ENCODE results near the gene GPX2. TPM values are rescaled to one million over a fixed set of nuclear protein-coding genes. Genes with fewer than 3 reads are reported as not detected.

GPX2 gene
- total and polyA plus RNA-seq, 2 of the 8 experiments (the other 6 are each of a cell fraction or from before 2014, with no cell fraction given) = 0.30 to 0.89 TPM

GRCh38 chr14:64954491-64955240 lies 12.1 kb upstream of the GPX2 start:
- FAIRE-seq (no peak), DNase-seq (ENCODE audit: low read depth in 1 of 2, low spot score in 2 of 2) (no peak)
- no peak overlapping the region for H2BK12ac ChIP-seq (ENCODE audit: low read depth, low read length)
- no peak overlapping the region for H3K4me2 ChIP-seq (ENCODE audit: insufficient read depth in 1 of 2, low read depth in 2 of 2, low read length in 2 of 2)
- no peak overlapping the region for H3K4ac ChIP-seq (replicated peaks; ENCODE audit: insufficient read length, low read depth, low read length)
- no peak overlapping the region for H3K9ac ChIP-seq (replicated peaks in 1 of 4; ENCODE audit: extremely low read depth in 1 of 4, low read depth in 3 of 4, low read length in 3 of 4)
- no peaks in the 10 kb centered on the region for H3K9me3 ChIP-seq (ENCODE audit: insufficient read depth in 2 of 2, low read depth in 1 of 2, low read length in 1 of 2)
- ChIA-PET POLR2A (ENCODE audit: partially characterized antibody) (interaction anchor here (1.1 to 2.2 kb wide), 4 partner anchors 10 to 40 kb away, joined by 3 to 9 read pairs (median 5); partner anchors contain the start of gene CHURC1), CTCF (ENCODE audit: partially characterized antibody) (interaction anchor here (0.8 to 4.1 kb wide), 14 partner anchors 8 to 132 kb away, joined by 3 to 25 read pairs (median 8); partner anchors contain the start of genes CHURC1 and GPX2)
- 93% methylated on average over 9 of the region's 9 CpGs; no CpG with 5 or more reads in 1 of the 2 experiments for WGBS, 2 experiments (ENCODE audit: extremely low coverage in 1 of 2, insufficient coverage in 1 of 2, insufficient read length in 1 of 2, insufficient replicate concordance in 2 of 2, low coverage in 1 of 2, low lambda C conversion rate in 2 of 2, missing lambda C conversion rate in 1 of 2)
- peaks cover 5 to 16% (median 15%) of the 10 kb centered on the region in 4 experiments; a peak in 6 of 7 replicates for H3K4me1 ChIP-seq (replicated peaks in 1 of 4; ENCODE audit: control insufficient read depth in 3 of 4, insufficient read depth in 4 of 4, low read length in 3 of 4)
- H3K23ac ChIP-seq (ENCODE audit: insufficient read length) = no peak overlapping the region
- H3K4me3 ChIP-seq (ENCODE audit: extremely low read depth in 1 of 4, insufficient read depth in 2 of 4, low read depth in 3 of 4, low read length in 4 of 4) = no peak overlapping the region
- H3K27ac ChIP-seq (ENCODE audit: low read depth, low read length) = no peak overlapping the region
- H2BK15ac ChIP-seq (ENCODE audit: low read length) = no peak overlapping the region
- no peak overlapping the region for H4K8ac ChIP-seq (ENCODE audit: extremely low read depth, insufficient read depth, low read length)
- H2BK120ac ChIP-seq (replicated peaks; ENCODE audit: low read depth, low read length) = no peak overlapping the region
- H3K56ac ChIP-seq (replicated peaks; ENCODE audit: insufficient read length, low read depth, low read length) = no peak overlapping the region
- H3K27me3 ChIP-seq (replicated peaks in 1 of 4; ENCODE audit: control insufficient read depth in 3 of 4, extremely low read depth in 1 of 4, insufficient read depth in 3 of 4, low read length in 3 of 4) = no peaks in the 10 kb centered on the region
- H2AFZ ChIP-seq (ENCODE audit: low read length) = no peak overlapping the region
- 0 out of 2 replicates have a peak overlapping the region, but pooled peaks have one; percentile 6 for H2AK5ac ChIP-seq (ENCODE audit: low read depth, low read length)
- peaks cover 0 to 5% of the 10 kb centered on the region in 2 experiments; a peak in 1 of 4 replicates for H3K79me2 ChIP-seq (ENCODE audit: control insufficient read depth in 1 of 2, insufficient read depth in 2 of 2, low read length in 2 of 2)
- peaks cover 3 to 15% (median 9%) of the 10 kb centered on the region in 4 experiments; a peak in 4 of 8 replicates for H3K36me3 ChIP-seq (ENCODE audit: control insufficient read depth in 2 of 4, insufficient read depth in 4 of 4, low read length in 3 of 4)
- 0 out of 2 replicates have a peak overlapping the region, but pooled peaks have one; percentile 41 for H2BK5ac ChIP-seq (ENCODE audit: low read depth, low read length)
- no peak overlapping the region for H4K5ac ChIP-seq (ENCODE audit: insufficient read length, low read depth, low read length)
- peaks cover 0 to 2% of the 10 kb centered on the region in 2 experiments for H4K20me1 ChIP-seq (replicated peaks in 1 of 2; ENCODE audit: control insufficient read depth in 1 of 2, insufficient read depth in 2 of 2, low read length in 2 of 2)
- H2BK20ac ChIP-seq (ENCODE audit: low read length) = no peak overlapping the region
- H3K23me2 ChIP-seq (ENCODE audit: low read depth, low read length) = no peaks in the 10 kb centered on the region
- H3K18ac ChIP-seq (ENCODE audit: extremely low read depth, low read length) = peak overlapping the region; percentile 41; the same call in 1 of the 2 replicates
- no peak overlapping the region for H3K14ac ChIP-seq (ENCODE audit: insufficient read length)
- peaks cover 2% of the 10 kb centered on the region; the same call in 1 of the 2 replicates for H3K79me1 ChIP-seq (ENCODE audit: low read depth, low read length)
- no peak overlapping the region for H4K91ac ChIP-seq (replicated peaks; ENCODE audit: insufficient read length, low read length)
- TF ChIP-seq TAF7 (optimal IDR thresholded peaks at IDR 0.05; ENCODE audit: borderline replicate concordance, low read depth, low read length) (no peak), CHD1 (IDR thresholded peaks at IDR 0.05; ENCODE audit: low read depth, low read length) (no peak), ATF3 (IDR thresholded peaks at IDR 0.05; ENCODE audit: insufficient read depth, low read depth, low read length) (no peak), NANOG (IDR thresholded peaks at IDR 0.05; ENCODE audit: insufficient read depth, low read depth, low read length, poor library complexity, severe bottlenecking) (no peak), FOSL1 (IDR thresholded peaks at IDR 0.05; ENCODE audit: insufficient read depth, low read depth, low read length) (no peak), CTBP2 (IDR thresholded peaks at IDR 0.05; ENCODE audit: borderline replicate concordance, insufficient read depth, insufficient read length, low read length) (no peak), USF2 (IDR thresholded peaks at IDR 0.05; ENCODE audit: low read length) (no peak), CREB1 (IDR thresholded peaks at IDR 0.05) (no peak), SIX5 (IDR thresholded peaks at IDR 0.05; ENCODE audit: low read depth, low read length) (no peak), POLR2AphosphoS5 (IDR thresholded peaks at IDR 0.05; ENCODE audit: low read depth, low read length) (no peak)
